ENCODE data around the gene INSM1.
"Not testable (repeated sequence)": the region's sequence is repeated elsewhere in the genome, so short reads cannot be mapped to it uniquely, and the experiment has no call there.

INSM1 gene

DNA sequence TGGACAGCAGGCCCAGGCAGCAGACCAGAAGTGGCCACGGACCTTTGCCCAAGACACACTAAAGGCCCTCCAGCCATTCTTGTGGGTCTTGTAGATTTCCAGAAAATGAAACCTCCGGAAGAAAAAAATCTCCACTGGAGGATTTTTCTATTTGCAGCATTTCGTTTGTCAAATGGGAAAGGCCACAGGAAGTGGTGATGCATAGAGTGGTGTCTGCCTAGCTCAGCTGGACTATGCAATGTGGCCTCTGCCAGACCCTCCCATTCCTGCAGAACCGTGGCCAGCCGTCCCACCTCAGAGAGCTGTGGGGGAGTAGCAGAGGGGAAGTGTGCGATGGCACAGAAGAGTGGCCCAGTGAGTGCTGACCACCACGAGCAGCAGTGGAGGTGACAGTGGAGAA, 24.0 kb upstream of the INSM1 start:
- no peak for DNase-seq (ENCODE audit: low spot score in 2 of 2)
- no peaks in the 10 kb centered on the region for H3K4me1 Mint-ChIP-seq
- H3K4me3 Mint-ChIP-seq: no peak overlapping the region
- H3K27ac Mint-ChIP-seq: no peak overlapping the region
- H3K9me3 Mint-ChIP-seq: no peaks in the 10 kb centered on the region
- H3K36me3 Mint-ChIP-seq: no peaks in the 10 kb centered on the region
- no peak for ATAC-seq

DNA sequence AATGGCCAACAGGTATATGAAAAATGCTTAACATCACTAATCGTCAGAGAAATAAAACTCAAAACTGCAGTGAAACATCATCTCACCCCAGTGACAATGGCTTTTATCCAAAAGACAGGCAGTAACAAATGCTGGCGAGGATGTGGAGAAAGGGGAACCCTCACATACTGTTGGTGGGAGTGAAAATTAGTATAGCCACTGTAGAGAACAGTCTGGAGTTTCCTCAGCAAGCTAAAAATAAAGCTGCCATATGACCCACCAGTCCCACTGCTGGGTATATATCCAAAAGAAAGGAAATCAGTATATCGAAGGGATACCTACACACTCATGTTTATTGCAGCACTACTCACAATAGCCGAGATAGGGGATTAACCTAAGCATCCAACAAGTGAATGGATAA, 23.4 kb upstream of the INSM1 start:
- Mint-ChIP-seq H3K36me3 (no peaks in the 10 kb centered on the region), H3K27ac (no peak overlapping the region), H3K9me3 (no peaks in the 10 kb centered on the region), H3K4me3 (no peak overlapping the region), H3K4me1 (no peaks in the 10 kb centered on the region)
- no peak for DNase-seq (ENCODE audit: low spot score in 2 of 2)
- no peak for ATAC-seq

GRCh38 chr20:20353576-20353975, 14.3 kb upstream of the INSM1 start:
- no peak overlapping the region for H3K27ac Mint-ChIP-seq
- H3K4me1 Mint-ChIP-seq: no peaks in the 10 kb centered on the region
- ATAC-seq (no peak), DNase-seq (ENCODE audit: low spot score in 2 of 2) (no peak)
- H3K36me3 Mint-ChIP-seq: no peaks in the 10 kb centered on the region
- H3K9me3 Mint-ChIP-seq: no peaks in the 10 kb centered on the region
- H3K4me3 Mint-ChIP-seq: no peak overlapping the region

GRCh38 chr20:20355503-20355902, 12.4 kb upstream of the INSM1 start:
- ATAC-seq; H3K4me3 Mint-ChIP-seq; H3K27ac Mint-ChIP-seq; H3K9me3 Mint-ChIP-seq; DNase-seq (ENCODE audit: low spot score in 2 of 2); H3K36me3 Mint-ChIP-seq: not testable (repeated sequence)
- H3K4me1 Mint-ChIP-seq: peaks cover 12% of the 10 kb centered on the region

DNA sequence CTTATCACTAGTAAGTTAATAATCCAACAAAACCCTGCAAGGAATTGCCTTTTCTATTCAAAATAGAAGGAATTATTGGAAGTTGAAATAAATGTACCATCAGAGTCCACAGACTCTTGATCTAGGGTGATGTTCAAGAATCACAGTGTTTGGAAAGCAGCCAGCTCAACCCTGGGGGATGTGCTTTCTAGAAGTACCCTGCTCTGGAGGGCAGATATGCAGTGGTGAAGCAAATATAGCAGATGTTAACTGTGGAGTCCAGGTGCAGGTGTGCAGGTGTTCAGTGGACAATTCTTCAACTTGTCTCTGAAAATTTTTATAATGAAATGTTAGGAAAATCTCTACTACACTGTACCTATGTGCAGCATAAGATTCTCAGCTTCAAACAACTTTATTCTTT, 9.1 kb upstream of the INSM1 start:
- DNase-seq (ENCODE audit: low spot score in 2 of 2): no peak
- Mint-ChIP-seq H3K27ac (no peak overlapping the region), H3K36me3 (no peaks in the 10 kb centered on the region), H3K9me3 (no peaks in the 10 kb centered on the region), H3K4me3 (no peak overlapping the region), H3K4me1 (peaks cover 30% of the 10 kb centered on the region)
- no peak for ATAC-seq

DNA sequence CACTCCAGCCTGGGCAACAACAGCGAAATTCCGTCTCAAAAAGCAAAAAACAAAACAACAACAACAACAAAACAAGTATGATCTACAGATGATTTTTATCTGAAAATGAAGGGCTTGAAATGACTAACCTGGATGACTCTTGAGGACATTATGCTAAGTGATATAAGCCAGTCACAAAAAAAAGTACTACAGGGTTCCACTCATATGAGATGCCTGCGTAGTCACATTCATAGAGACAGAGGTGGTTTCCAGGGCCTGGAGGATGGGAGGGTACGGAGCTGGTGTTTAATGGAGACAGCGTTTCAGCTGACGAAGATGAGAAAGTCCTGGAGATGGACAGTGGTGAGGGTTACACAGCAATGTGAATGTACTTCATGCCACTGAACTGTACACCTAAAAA, 8.3 kb upstream of the INSM1 start:
- peaks cover 30% of the 10 kb centered on the region for H3K4me1 Mint-ChIP-seq
- DNase-seq (ENCODE audit: low spot score in 2 of 2): no peak
- H3K27ac Mint-ChIP-seq: no peak overlapping the region
- no peaks in the 10 kb centered on the region for H3K9me3 Mint-ChIP-seq
- peak; percentile 66 for ATAC-seq
- H3K36me3 Mint-ChIP-seq: peaks cover under 1% of the 10 kb centered on the region
- H3K4me3 Mint-ChIP-seq: peak overlapping the region; percentile 47

- DNase-seq (ENCODE audit: low spot score in 2 of 2) (no peak), ATAC-seq (peak; percentile 79)
- peaks cover 6% of the 10 kb centered on the region for H3K36me3 Mint-ChIP-seq
- no peak overlapping the region for H3K27ac Mint-ChIP-seq
- H3K4me1 Mint-ChIP-seq: peaks cover 30% of the 10 kb centered on the region
- H3K9me3 Mint-ChIP-seq: no peaks in the 10 kb centered on the region
- H3K4me3 Mint-ChIP-seq: peak overlapping the region; percentile 47
These were observed 7.4 kb upstream of the INSM1 start for GRCh38 chr20:20360464-20360863.

GRCh38 chr20:20362774-20363433, 5.0 kb upstream of the INSM1 start:
- no peak overlapping the region for H3K27ac Mint-ChIP-seq
- H3K9me3 Mint-ChIP-seq: no peaks in the 10 kb centered on the region
- peaks cover 41% of the 10 kb centered on the region for H3K4me1 Mint-ChIP-seq
- H3K36me3 Mint-ChIP-seq: peaks cover 6% of the 10 kb centered on the region
- DNase-seq (ENCODE audit: low spot score in 2 of 2) (no peak), ATAC-seq (no peak)
- H3K4me3 Mint-ChIP-seq: peak overlapping the region; percentile 31

GRCh38 chr20:20363434-20363798, 4.5 kb upstream of the INSM1 start:
- ATAC-seq: no peak
- peaks cover 41% of the 10 kb centered on the region for H3K4me1 Mint-ChIP-seq
- no peak overlapping the region for H3K27ac Mint-ChIP-seq

GRCh38 chr20:20363799-20364592, 3.9 kb upstream of the INSM1 start:
- Mint-ChIP-seq H3K4me1 (peaks cover 41% of the 10 kb centered on the region), H3K27ac (no peak overlapping the region), H3K9me3 (no peaks in the 10 kb centered on the region), H3K36me3 (peaks cover 6% of the 10 kb centered on the region), H3K4me3 (peak overlapping the region; percentile 31)
- ATAC-seq (no peak), DNase-seq (ENCODE audit: low spot score in 2 of 2) (peak in 1 of 2 donors; percentile 53)

More at GRCh38 chr20:20363434-20363798, 4.5 kb upstream of the INSM1 start:
- H3K4me3 Mint-ChIP-seq: peak overlapping the region; percentile 31
- DNase-seq (ENCODE audit: low spot score in 2 of 2): no peak
- H3K36me3 Mint-ChIP-seq: peaks cover 6% of the 10 kb centered on the region
- no peaks in the 10 kb centered on the region for H3K9me3 Mint-ChIP-seq

DNA sequence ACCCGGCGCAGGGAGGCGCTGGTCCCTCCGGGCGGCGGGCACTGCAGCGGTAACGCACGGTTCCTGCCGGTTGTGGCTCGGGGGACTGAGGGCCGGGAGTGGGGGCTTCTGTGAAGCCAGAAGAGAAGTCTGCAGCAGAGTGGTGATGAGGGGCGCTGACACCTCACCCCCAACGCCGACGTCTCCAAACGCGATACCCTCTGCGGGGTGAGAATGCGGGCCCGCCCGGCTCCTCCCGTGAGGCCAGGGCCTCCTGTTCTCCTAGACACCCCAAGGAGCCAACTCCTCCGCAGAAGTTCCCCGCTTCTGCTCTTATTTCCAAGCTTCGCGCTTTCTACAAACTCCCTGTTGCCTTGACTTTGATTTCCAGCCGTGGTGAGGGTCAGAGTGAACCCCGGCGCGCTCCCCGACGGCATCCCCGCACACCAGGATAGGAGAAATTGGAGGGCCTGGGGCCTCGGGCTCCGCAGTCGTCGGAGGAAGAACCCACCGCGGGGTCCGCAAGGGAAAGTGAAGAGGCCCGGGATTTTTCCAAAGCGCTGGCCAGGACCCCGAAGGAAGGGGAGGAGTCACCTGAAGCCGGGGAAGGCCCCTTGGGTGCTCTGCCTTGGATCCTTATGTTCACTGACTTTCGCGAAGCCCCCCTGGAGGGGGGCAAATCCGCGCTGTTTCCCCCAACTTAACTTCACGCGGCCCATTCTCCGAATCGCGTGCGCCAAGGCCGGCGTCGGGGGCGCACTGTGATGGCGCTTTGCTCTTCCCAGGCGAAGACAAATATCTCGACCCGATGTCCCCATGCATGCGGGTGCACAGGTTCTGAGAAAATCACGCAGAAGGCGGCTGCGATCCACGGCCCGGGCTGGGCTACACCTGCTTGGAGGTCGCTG, 3.1 kb upstream of the INSM1 start:
- peaks cover 6% of the 10 kb centered on the region for H3K36me3 Mint-ChIP-seq
- no peak overlapping the region for H3K27ac Mint-ChIP-seq
- H3K4me3 Mint-ChIP-seq: no peak overlapping the region
- no peaks in the 10 kb centered on the region for H3K9me3 Mint-ChIP-seq
- peaks cover 38% of the 10 kb centered on the region for H3K4me1 Mint-ChIP-seq
- DNase-seq (ENCODE audit: low spot score in 2 of 2): no peak
- no peak for ATAC-seq

DNA sequence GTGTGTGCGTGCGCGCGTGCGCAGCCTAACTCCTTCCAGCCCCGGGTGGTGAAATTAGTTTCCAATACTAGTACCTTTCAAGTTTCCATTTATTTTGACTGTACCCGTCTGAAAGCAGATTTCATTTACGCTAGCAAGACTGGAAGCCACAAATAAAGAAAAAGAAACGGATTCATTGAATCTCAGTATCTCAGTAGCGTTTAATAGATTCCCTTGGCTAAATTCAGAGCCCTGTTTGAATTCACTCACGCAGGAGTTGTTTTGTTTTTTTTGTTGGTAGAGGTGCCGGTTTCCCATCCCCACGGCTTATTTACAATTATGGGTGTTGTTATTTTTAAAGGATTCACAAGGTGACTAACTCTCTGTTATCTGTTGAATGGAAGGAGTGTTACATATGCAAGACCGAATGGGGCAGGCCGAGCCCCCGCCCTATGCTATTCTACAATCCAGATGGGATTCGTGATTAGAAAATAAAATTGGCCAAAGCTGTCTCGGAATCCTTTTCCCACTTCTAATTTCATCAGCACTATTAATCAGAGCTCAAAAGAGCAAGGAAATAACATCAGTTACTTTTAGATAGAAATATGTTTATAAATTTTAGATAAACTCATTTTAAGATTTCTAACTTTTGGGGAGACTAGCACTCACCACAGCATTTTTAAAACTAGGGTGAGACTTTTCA, 2.3 kb upstream of the INSM1 start:
- H3K9me3 Mint-ChIP-seq: no peaks in the 10 kb centered on the region
- peaks cover 34% of the 10 kb centered on the region for H3K4me1 Mint-ChIP-seq
- no peak for ATAC-seq
- peaks cover 6% of the 10 kb centered on the region for H3K36me3 Mint-ChIP-seq
- DNase-seq (ENCODE audit: low spot score in 2 of 2): no peak
- no peak overlapping the region for H3K27ac Mint-ChIP-seq
- H3K4me3 Mint-ChIP-seq: no peak overlapping the region

GRCh38 chr20:20366551-20366875, 1.4 kb upstream of the INSM1 start:
- peak overlapping the region; percentile 21 for H3K4me3 Mint-ChIP-seq
- H3K9me3 Mint-ChIP-seq: no peaks in the 10 kb centered on the region
- H3K4me1 Mint-ChIP-seq: peaks cover 30% of the 10 kb centered on the region
- ATAC-seq (no peak), DNase-seq (ENCODE audit: low spot score in 2 of 2) (no peak)
- H3K27ac Mint-ChIP-seq: no peak overlapping the region
- peaks cover 6% of the 10 kb centered on the region for H3K36me3 Mint-ChIP-seq

DNA sequence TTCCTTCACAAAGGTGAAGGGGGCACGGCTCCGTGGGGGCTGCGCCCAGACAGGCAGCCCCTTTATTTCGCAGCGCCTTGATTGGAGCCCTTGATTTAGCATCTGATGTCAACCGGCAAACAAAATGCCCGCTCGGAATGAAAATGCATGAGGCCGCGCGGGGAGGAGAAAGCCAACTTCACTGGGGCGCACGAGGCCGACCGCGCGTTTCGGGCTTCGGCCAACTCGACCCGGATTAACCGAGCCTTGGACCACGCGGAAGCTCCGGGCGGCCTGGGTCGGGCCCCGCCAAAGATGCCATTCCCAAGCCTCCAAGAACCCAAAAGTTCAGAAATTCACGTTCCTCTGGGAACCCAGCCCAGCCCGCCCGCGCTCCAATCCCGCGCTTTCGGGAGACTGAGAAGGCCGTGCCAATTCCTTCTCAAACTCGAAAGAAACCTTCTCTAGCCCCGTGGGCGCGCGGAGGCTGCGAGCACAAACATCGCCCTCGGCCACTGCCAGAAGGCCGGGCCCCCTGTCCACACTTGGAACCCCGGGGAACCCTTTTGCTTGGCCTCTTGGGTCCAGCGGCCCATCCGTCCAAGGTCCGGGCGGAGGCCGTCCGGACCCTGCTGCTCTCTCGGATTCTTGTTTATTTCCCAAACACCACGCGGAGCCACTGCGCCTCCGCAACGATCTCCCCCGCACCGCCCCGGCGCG, 879 bp upstream of the INSM1 start:
- H3K9me3 Mint-ChIP-seq: no peaks in the 10 kb centered on the region
- peak overlapping the region; percentile 54 for H3K4me3 Mint-ChIP-seq
- ATAC-seq (no peak), DNase-seq (ENCODE audit: low spot score in 2 of 2) (no peak)
- H3K27ac Mint-ChIP-seq: no peak overlapping the region
- peaks cover 30% of the 10 kb centered on the region for H3K4me1 Mint-ChIP-seq
- peaks cover 6% of the 10 kb centered on the region for H3K36me3 Mint-ChIP-seq
